HepG2 (cell line): ENCODE measurements around the gene FSTL1. TPM values are rescaled to one million over a fixed set of nuclear protein-coding genes. Genes with fewer than 3 reads are reported as not detected.

ENCODE experiments used
- ARID4A ChIP-seq: sonication (generic); formaldehyde crosslinking; IDR thresholded peaks from 2 replicates; pipeline ENCODE4 v1.5.0; 2020; ENCODE audit warnings: mild to moderate bottlenecking, missing genetic modification reagents, borderline replicate concordance
- ATF7 ChIP-seq, 2 experiments: fragments of 450-650 bp in 1 of 2; sonication (generic) in 1 of 2; formaldehyde crosslinking in 1 of 2; IDR thresholded peaks; 2 replicates each; pipeline versions ENCODE4 v1.4.0 to v1.6.1; 2016 to 2020; ENCODE audit warnings: antibody characterized with exemption in 1 of 2, mild to moderate bottlenecking in 1 of 2, missing genetic modification reagents in 1 of 2
- CHD2 ChIP-seq: IDR thresholded peaks from 2 replicates; pipeline ENCODE4 v1.6.1; 2011; ENCODE audit warnings: low read depth, low read length, improper control_type of control experiment
- DZIP1 ChIP-seq: sonication (generic); formaldehyde crosslinking; IDR thresholded peaks from 2 replicates; pipeline ENCODE4 v1.5.0; 2020; ENCODE audit warnings: mild to moderate bottlenecking, missing genetic modification reagents
- GZF1 ChIP-seq: sonication (generic); formaldehyde crosslinking; IDR thresholded peaks from 2 replicates; pipeline ENCODE4 v1.5.1; 2020; ENCODE audit warnings: mild to moderate bottlenecking, missing genetic modification reagents
- IKZF5 ChIP-seq: IDR thresholded peaks from 2 replicates; pipeline ENCODE4 v1.6.1; 2018; ENCODE audit warnings: missing genetic modification reagents, mild to moderate bottlenecking, missing compliant biosample characterization
- KLF16 ChIP-seq, 2 experiments: sonication (generic) in 1 of 2; formaldehyde crosslinking in 1 of 2; IDR thresholded peaks; 2 replicates each; pipeline versions ENCODE4 v1.6.1 to v1.8.0; 2016 to 2023; ENCODE audit warnings: missing genetic modification reagents in 2 of 2, missing compliant biosample characterization in 1 of 2
- RFX3 ChIP-seq: IDR thresholded peaks from 2 replicates; pipeline ENCODE4 v1.6.1; 2016; ENCODE audit warnings: missing biosample characterization, missing genetic modification reagents
- SMC3 ChIP-seq: IDR thresholded peaks from 2 replicates; pipeline ENCODE4 v1.6.1; 2011; ENCODE audit warnings: low read length, improper control_type of control experiment
- THAP11 ChIP-seq: IDR thresholded peaks from 2 replicates; pipeline ENCODE4 v1.6.1; 2016; ENCODE audit warnings: missing biosample characterization, missing genetic modification reagents
- TRAFD1 ChIP-seq: sonication (generic); formaldehyde crosslinking; IDR thresholded peaks from 2 replicates; pipeline ENCODE4 v1.5.1; 2020; ENCODE audit warnings: missing genetic modification reagents, mild to moderate bottlenecking, borderline replicate concordance
- ZBTB38 ChIP-seq: sonication (generic); formaldehyde crosslinking; IDR thresholded peaks from 2 replicates; pipeline ENCODE4 v1.5.1; 2020; ENCODE audit warnings: mild to moderate bottlenecking, missing genetic modification reagents
- ZBTB8A ChIP-seq: sonication (generic); formaldehyde crosslinking; IDR thresholded peaks from 2 replicates; pipeline ENCODE4 v1.4.0; 2020; ENCODE audit warnings: mild to moderate bottlenecking, low read depth, missing genetic modification reagents, borderline replicate concordance
- ZNF367 ChIP-seq: sonication (generic); formaldehyde crosslinking; IDR thresholded peaks from 2 replicates; pipeline ENCODE4 v1.4.0; 2020; ENCODE audit warnings: missing genetic modification reagents, borderline replicate concordance
- ZNF557 ChIP-seq: sonication (generic); formaldehyde crosslinking; IDR thresholded peaks from 2 replicates; pipeline ENCODE4 v1.4.0; 2020; ENCODE audit warnings: missing genetic modification reagents
- ZNF784 ChIP-seq: sonication (generic); formaldehyde crosslinking; IDR thresholded peaks from 2 replicates; pipeline ENCODE4 v1.5.1; 2020; ENCODE audit warnings: missing genetic modification reagents, mild to moderate bottlenecking, borderline replicate concordance
- polyA plus RNA-seq, 8 experiments: library from polyadenylated mRNA; depleted of rRNA in 3 of 8; stranded (reverse) in 7 of 8; unstranded in 1 of 8; fragments of >200 nt; fragmentation: Illumina TruSeq in 4 of 8; extraction: Trizol in 4 of 8; gene quantifications; 2 replicates each; pipeline versions ENCODE4 v1.2.1 to v1.2.3, GENCODE V29; 2011 to 2016; ENCODE audit warnings: low read depth in 4 of 8, missing spikeins in 1 of 8, mixed read lengths in 1 of 8; ENCODE audit not compliant: insufficient read depth in 1 of 8
- total RNA-seq, 5 experiments: library from RNA; depleted of rRNA; stranded (reverse); fragments of >200 nt; fragmentation: Illumina TruSeq; extraction: Trizol; gene quantifications; 2 replicates each; pipeline ENCODE4 v1.2.3, GENCODE V29; 2016; ENCODE audit warnings: low read depth in 1 of 5

The FSTL1 gene
- total and polyA plus RNA-seq, 2 of the 13 experiments (the other 11 are each of a cell fraction or from before 2014, with no cell fraction given), result 0.07 to 0.29 TPM

- TF ChIP-seq ZNF784 (CRISPR knock-in tag), result peak; percentile 73; the same call in 1 of the 2 replicates
- peak in 1 of 2 experiments; percentile 84; a peak in 2 of 4 replicates for TF ChIP-seq KLF16 (CRISPR knock-in tag; IDR thresholded peaks at IDR 0.05)
- TF ChIP-seq SMC3, result no peak
- 0 out of 2 replicates have a peak, but pooled peaks have one; percentile 67 for TF ChIP-seq ZNF367
- TF ChIP-seq ZNF557 (CRISPR knock-in tag), result peak; percentile 39; the same call in 1 of the 2 replicates
- peak; percentile 86; the same call in 1 of the 2 replicates for TF ChIP-seq DZIP1 (CRISPR knock-in tag)
- no peak for TF ChIP-seq RFX3 (CRISPR knock-in tag)
- no peak for TF ChIP-seq TRAFD1
- no peak for TF ChIP-seq CHD2
- peak; percentile 70 for TF ChIP-seq ZBTB38 (CRISPR knock-in tag)
- no peak for TF ChIP-seq ZBTB8A (CRISPR knock-in tag)
- peak; percentile 61; the same call in 1 of the 2 replicates for TF ChIP-seq IKZF5
- no peak for TF ChIP-seq GZF1
- peak; percentile 93; the same call in 1 of the 2 replicates for TF ChIP-seq ARID4A
- peak; percentile 85 for TF ChIP-seq THAP11 (CRISPR knock-in tag)
- no peak for TF ChIP-seq ATF7 (IDR thresholded peaks at IDR 0.05)
- TF ChIP-seq ATF7 (CRISPR knock-in tag; IDR thresholded peaks at IDR 0.05), result no peak
Measured at GRCh38 chr3:120348991-120349854, 101.6 kb downstream of the FSTL1 start, which contains the start of gene LRRC58 (continued).
